GM10248 (cell line): ENCODE data around the gene VGLL4.
"Not testable (repeated sequence)": the region's sequence is repeated elsewhere in the genome, so short reads cannot be mapped to it uniquely, and the experiment has no call there.

Source experiments
- CTCF ChIA-PET: fragments of 300-600 bp; sonication (Branson Sonifier 250); formaldehyde crosslinking; extraction: SDS; loops from one replicate; lab custom pipeline; 2021; ENCODE audit warnings: antibody characterized with exemption; lab: Yijun Ruan, JAX
- POLR2A ChIA-PET: fragments of 350-650 bp; sonication (Branson Sonifier 250); formaldehyde crosslinking; extraction: SDS; loops from one replicate; lab custom pipeline; 2020; ENCODE audit warnings: antibody characterized with exemption; lab: Yijun Ruan, JAX
- DNase-seq: peaks from one replicate; pipeline ENCODE4 v3.0.0; 2012; ENCODE audit errors: extremely low spot score
- CTCF ChIP-seq: IDR thresholded peaks from 2 replicates; pipeline ENCODE4 v1.5.1; 2012; ENCODE audit warnings: mild to moderate bottlenecking, low read depth; ENCODE audit errors: extremely low read depth, missing control alignments, control extremely low read depth

Gene VGLL4

GRCh38 chr3:11602886-11603527 lies 40.7 kb downstream of the VGLL4 start:
- POLR2A ChIA-PET = no interaction called here
- no peak for TF ChIP-seq CTCF
- CTCF ChIA-PET = interaction anchor here (4.5 kb wide), 1 partner anchor 15 kb away, joined by 11 read pairs; no protein-coding TSS in a partner anchor
- no peak for DNase-seq

- ChIA-PET CTCF (interaction anchor here (1.2 to 4.5 kb wide), 2 partner anchors 10 to 16 kb away, joined by 4 to 11 read pairs; no protein-coding TSS in a partner anchor), POLR2A (no interaction called here)
- no peak for DNase-seq
- no peak for TF ChIP-seq CTCF
These were observed 41.4 kb downstream of the VGLL4 start for GRCh38 chr3:11602239-11602840.

- ChIA-PET POLR2A (no interaction called here), CTCF (interaction anchor here (1.2 to 4.5 kb wide), 3 partner anchors 9 to 17 kb away, joined by 4 to 13 read pairs (median 11); no protein-coding TSS in a partner anchor)
- DNase-seq = peak; percentile 86
- TF ChIP-seq CTCF = no peak
These were observed 42.1 kb downstream of the VGLL4 start for GRCh38 chr3:11601446-11602238.

GRCh38 chr3:11600501-11601282 lies 43.0 kb downstream of the VGLL4 start:
- ChIA-PET POLR2A (interaction anchor here (0.7 kb wide), 1 partner anchor 615 kb away, joined by 5 read pairs; no protein-coding TSS in a partner anchor), CTCF (interaction anchor here (1.2 to 4.5 kb wide), 3 partner anchors 11 to 18 kb away, joined by 4 to 13 read pairs (median 11); no protein-coding TSS in a partner anchor)
- no peak for TF ChIP-seq CTCF
- no peak for DNase-seq

DNA sequence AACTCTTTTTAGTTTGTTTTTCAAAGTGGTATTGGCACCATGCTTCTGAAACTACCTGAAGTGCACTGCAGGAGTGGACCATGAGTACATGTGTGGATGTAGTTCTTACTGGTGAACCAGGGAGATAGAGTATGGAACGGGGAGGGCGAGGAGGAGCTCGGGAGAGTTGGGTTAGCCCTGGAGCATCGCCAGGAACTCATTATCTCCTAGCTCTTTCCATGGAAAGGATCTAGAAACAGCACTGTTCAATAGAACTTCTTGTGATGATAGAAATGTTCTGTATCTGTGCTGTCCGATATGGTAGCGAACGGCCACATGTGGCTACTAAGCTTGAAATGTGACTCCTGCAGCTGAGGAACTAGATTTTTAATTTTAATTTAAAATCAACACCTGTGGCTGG lies 47.3 kb downstream of the VGLL4 start:
- POLR2A ChIA-PET = no interaction called here
- no peak for TF ChIP-seq CTCF
- CTCF ChIA-PET = interaction anchor here (0.7 to 0.9 kb wide), 2 partner anchors 18 to 22 kb away, joined by 3 read pairs; no protein-coding TSS in a partner anchor
- DNase-seq = no peak

DNA sequence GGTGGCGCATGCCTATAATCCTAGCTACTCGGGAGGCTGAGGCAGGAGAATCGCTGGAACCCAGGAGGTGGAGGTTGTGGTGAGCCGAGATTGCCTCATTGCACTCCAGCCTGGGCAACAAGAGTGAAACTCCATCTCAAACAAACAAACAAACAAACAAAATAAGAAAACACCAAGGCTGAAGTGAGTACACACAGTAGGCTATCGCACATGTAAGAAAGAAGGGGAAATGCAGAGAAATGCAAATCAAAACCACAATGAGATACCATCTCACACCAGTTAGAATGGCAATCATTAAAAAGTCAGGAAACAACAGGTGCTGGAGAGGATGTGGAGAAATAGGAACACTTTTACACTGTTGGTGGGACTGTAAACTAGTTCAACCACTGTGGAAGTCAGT lies 48.7 kb downstream of the VGLL4 start:
- POLR2A ChIA-PET = not testable (repeated sequence)
- CTCF ChIA-PET = interaction anchor here (1.2 kb wide), 1 partner anchor 43 kb away, joined by 3 read pairs; no protein-coding TSS in a partner anchor

More for the DNA sequence above, 48.7 kb downstream of the VGLL4 start:
- not testable (repeated sequence) for DNase-seq
